Activated B cell treated with CpG ODN at 0.5 μM for 24 hours (primary cell): ENCODE results near the gene GGTA1. TPM values are rescaled to one million over a fixed set of nuclear protein-coding genes. Genes with fewer than 3 reads are reported as not detected.

Experiments used
- ATAC-seq: fragments of 200-7000 bp; cut with Tn5 transposase; one replicate; pipeline ENCODE4 v1.10.0; 2021; ENCODE audit warnings: low read depth, mild to moderate bottlenecking, moderate library complexity
- CTCF ChIA-PET: fragments of 350-600 bp; sonication (Branson Sonifier 250); formaldehyde crosslinking; loops from one replicate; lab custom pipeline; 2021; ENCODE audit warnings: antibody characterized with exemption; lab: Charles Lee
- POLR2A ChIA-PET: fragments of 350-600 bp; sonication (Branson Sonifier 250); formaldehyde crosslinking; loops from one replicate; lab custom pipeline; 2021; ENCODE audit warnings: antibody characterized with exemption; lab: Charles Lee
- DNase-seq: peaks from one replicate; pipeline ENCODE4 v3.0.0; 2022
- H3K27ac Mint-ChIP-seq: one replicate; pipeline ENCODE4 v1.8.0; 2020; ENCODE audit warnings: mixed read lengths
- H3K27me3 Mint-ChIP-seq: one replicate; pipeline ENCODE4 v1.8.0; 2021; ENCODE audit warnings: mixed read lengths
- H3K36me3 Mint-ChIP-seq: one replicate; pipeline ENCODE4 v1.8.0; 2021; ENCODE audit warnings: low read depth, mixed read lengths
- H3K4me1 Mint-ChIP-seq: one replicate; pipeline ENCODE4 v1.8.0; 2021; ENCODE audit warnings: mixed read lengths
- H3K4me3 Mint-ChIP-seq: one replicate; pipeline ENCODE4 v1.8.0; 2020; ENCODE audit warnings: mild to moderate bottlenecking, mixed read lengths
- H3K9me3 Mint-ChIP-seq: one replicate; pipeline ENCODE4 v1.8.0; 2020; ENCODE audit warnings: mixed read lengths
- CTCF ChIP-seq: fragments of 200-600 bp; IDR thresholded peaks from one replicate; pipeline ENCODE4 v1.8.0; 2022; ENCODE audit warnings: antibody characterized with exemption, mild to moderate bottlenecking
- intact Hi-C: fragments of 100-400 bp; cut with micrococcal nuclease; formaldehyde crosslinking; loops from one replicate; pipeline ENCODE4 v1.15.1; 2024
- total RNA-seq: library from RNA; stranded (reverse); gene quantifications from 2 replicates; pipeline ENCODE4 v1.2.3, GENCODE V29; 2022

Gene GGTA1
- total RNA-seq, 1 donor from 2014 or later = not detected

- Mint-ChIP-seq H3K36me3 (no peaks in the 10 kb centered on the region), H3K9me3 (no peaks in the 10 kb centered on the region), H3K4me3 (no peak overlapping the region), H3K27me3 (peaks cover 17% of the 10 kb centered on the region), H3K27ac (no peak overlapping the region), H3K4me1 (no peaks in the 10 kb centered on the region)
- ChIA-PET POLR2A (no interaction called here), CTCF (no interaction called here)
- intact Hi-C loops = no loop called here
- no peak for ATAC-seq
- no peak for DNase-seq
- TF ChIP-seq CTCF = no peak
Measured at GRCh38 chr9:121454972-121455371, 44.7 kb downstream of the GGTA1 start.

- Mint-ChIP-seq H3K27ac (no peak overlapping the region), H3K4me3 (no peak overlapping the region), H3K4me1 (no peaks in the 10 kb centered on the region), H3K27me3 (peaks cover 11% of the 10 kb centered on the region), H3K9me3 (no peaks in the 10 kb centered on the region), H3K36me3 (no peaks in the 10 kb centered on the region)
- ChIA-PET POLR2A (no interaction called here), CTCF (no interaction called here)
- ATAC-seq = no peak
- intact Hi-C loops = no loop called here
- DNase-seq = no peak
- TF ChIP-seq CTCF = no peak
Measured at GRCh38 chr9:121453232-121453892, 46.3 kb downstream of the GGTA1 start.

- ATAC-seq (no peak), DNase-seq (no peak)
- POLR2A ChIA-PET = no interaction called here
- H3K4me3 Mint-ChIP-seq = no peak overlapping the region
- H3K27me3 Mint-ChIP-seq = peaks cover 16% of the 10 kb centered on the region
- no peak for TF ChIP-seq CTCF
- H3K27ac Mint-ChIP-seq = no peak overlapping the region
- no peaks in the 10 kb centered on the region for H3K36me3 Mint-ChIP-seq
- H3K4me1 Mint-ChIP-seq = no peaks in the 10 kb centered on the region
- CTCF ChIA-PET = interaction anchor here (1.1 kb wide), 1 partner anchor 10 kb away, joined by 4 read pairs; no protein-coding TSS in a partner anchor
- intact Hi-C loops = no loop called here
- no peaks in the 10 kb centered on the region for H3K9me3 Mint-ChIP-seq
Measured at GRCh38 chr9:121452085-121452484, 47.6 kb downstream of the GGTA1 start.

- CTCF ChIA-PET = interaction anchor here (1.1 kb wide), 1 partner anchor 10 kb away, joined by 4 read pairs; no protein-coding TSS in a partner anchor
- no peak for ATAC-seq
- POLR2A ChIA-PET = no interaction called here
- Mint-ChIP-seq H3K9me3 (no peaks in the 10 kb centered on the region), H3K27me3 (peaks cover 13% of the 10 kb centered on the region), H3K4me3 (no peak overlapping the region), H3K27ac (no peak overlapping the region), H3K36me3 (no peaks in the 10 kb centered on the region), H3K4me1 (no peaks in the 10 kb centered on the region)
- DNase-seq = no peak
- intact Hi-C loops = no loop called here
- no peak for TF ChIP-seq CTCF
Measured at GRCh38 chr9:121451586-121451985, 48.1 kb downstream of the GGTA1 start.

- POLR2A ChIA-PET = no interaction called here
- intact Hi-C loops = no loop called here
Measured at GRCh38 chr9:121450241-121450640, 49.4 kb downstream of the GGTA1 start.

More at GRCh38 chr9:121450241-121450640, 49.4 kb downstream of the GGTA1 start:
- no peak for DNase-seq
- H3K27ac Mint-ChIP-seq = no peak overlapping the region
- no peak overlapping the region for H3K4me3 Mint-ChIP-seq
- CTCF ChIA-PET = no interaction called here
- no peaks in the 10 kb centered on the region for H3K36me3 Mint-ChIP-seq
- no peaks in the 10 kb centered on the region for H3K9me3 Mint-ChIP-seq
- no peak for TF ChIP-seq CTCF
- H3K27me3 Mint-ChIP-seq = peaks cover 14% of the 10 kb centered on the region
- H3K4me1 Mint-ChIP-seq = no peaks in the 10 kb centered on the region
- ATAC-seq = no peak
